Hepatocyte (in vitro differentiated cells): Measurements from ENCODE around the gene NAV3.

Experiments used
- CTCF ChIP-seq: fragments of 200-600 bp; sonication (generic); IDR thresholded peaks from 2 replicates; pipeline ENCODE4 v1.5.1; 2016; ENCODE audit warnings: antibody characterized with exemption, mild to moderate bottlenecking; ENCODE audit not compliant: poor library complexity
- EZH2phosphoT487 ChIP-seq: fragments of 200-600 bp; sonication (generic); IDR thresholded peaks from one replicate; pipeline ENCODE4 v1.6.1; 2018; ENCODE audit warnings: antibody characterized with exemption, mild to moderate bottlenecking, low read depth, moderate library complexity; ENCODE audit not compliant: unreplicated experiment, severe bottlenecking

- TF ChIP-seq CTCF (no peak), EZH2phosphoT487 (no peak)
Observed at GRCh38 chr12:78060186-78060585, 229.5 kb downstream of the NAV3 start.
